Activated CD8-positive, alpha-beta T cell treated with anti-CD3 and anti-CD28 coated beads, Interleukin-2, amount 10 ng/mL, durations not matched to agents 7 days and 5 days (primary cell): ENCODE measurements around the gene MRPL16. TPM values are rescaled to one million over a fixed set of nuclear protein-coding genes. Genes with fewer than 3 reads are reported as not detected.

ENCODE experiments used
- ATAC-seq: fragments of 150-1000 bp; cut with Tn5 transposase; one replicate; pipeline ENCODE4 v1.10.0; 2021; ENCODE audit warnings: moderate library complexity
- CTCF ChIA-PET: fragments of 350-600 bp; sonication (Branson Sonifier 250); formaldehyde crosslinking; loops from one replicate; lab custom pipeline; 2021; ENCODE audit warnings: antibody characterized with exemption; lab: Charles Lee
- POLR2A ChIA-PET: fragments of 350-600 bp; sonication (Branson Sonifier 250); formaldehyde crosslinking; loops from one replicate; lab custom pipeline; 2021; ENCODE audit warnings: antibody characterized with exemption; lab: Charles Lee
- DNase-seq: peaks from one replicate; pipeline ENCODE4 v3.0.0-alpha.2; 2020
- H3K27ac Mint-ChIP-seq: one replicate; pipeline ENCODE4 v1.8.0; 2021; ENCODE audit warnings: mild to moderate bottlenecking, mixed read lengths
- H3K27me3 Mint-ChIP-seq: one replicate; pipeline ENCODE4 v1.8.0; 2021; ENCODE audit warnings: low read depth, mixed read lengths
- H3K36me3 Mint-ChIP-seq: one replicate; pipeline ENCODE4 v1.8.0; 2021; ENCODE audit warnings: low read depth, mixed read lengths
- H3K4me1 Mint-ChIP-seq: one replicate; pipeline ENCODE4 v1.8.0; 2021; ENCODE audit warnings: low read depth, mixed read lengths
- H3K4me3 Mint-ChIP-seq: one replicate; pipeline ENCODE4 v1.8.0; 2021; ENCODE audit warnings: mild to moderate bottlenecking, mixed read lengths
- H3K9me3 Mint-ChIP-seq: one replicate; pipeline ENCODE4 v1.8.0; 2022; ENCODE audit warnings: mixed read lengths; ENCODE audit not compliant: insufficient read depth
- total RNA-seq, 2 experiments: library from RNA; stranded (reverse); gene quantifications; one replicate each; pipeline ENCODE4 v1.2.3, GENCODE V29; 2021

The MRPL16 gene
- total RNA-seq, 2 experiments from 2014 or later = 85.7 to 86.0 TPM

DNA sequence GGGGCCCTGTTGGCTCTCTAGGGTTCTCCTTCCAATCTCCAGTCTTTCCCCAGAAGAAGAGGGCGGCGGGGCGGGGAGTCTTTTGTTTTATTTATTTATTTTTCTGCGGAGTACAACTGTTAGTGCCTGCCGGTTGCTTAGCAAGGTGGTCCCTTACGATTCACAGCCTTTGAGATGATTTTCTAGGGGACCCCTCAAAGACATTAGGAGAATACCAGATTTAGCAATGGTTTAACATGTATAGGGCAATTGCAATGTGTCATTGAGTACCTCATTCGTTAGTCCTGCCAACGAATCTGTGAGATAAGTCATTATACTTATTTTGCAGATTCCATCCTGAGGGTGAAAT lies 307 bp upstream of the MRPL16 start:
- Mint-ChIP-seq H3K4me1 (peaks cover 52% of the 10 kb centered on the region), H3K36me3 (peaks cover 35% of the 10 kb centered on the region), H3K9me3 (no peaks in the 10 kb centered on the region), H3K27me3 (no peaks in the 10 kb centered on the region), H3K27ac (peak overlapping the region; percentile 94), H3K4me3 (peak overlapping the region; percentile 93)
- ATAC-seq (no peak), DNase-seq (no peak)
- ChIA-PET POLR2A (interaction anchor here (1.1 to 1.4 kb wide), 2 partner anchors 44 to 142 kb away, joined by 3 to 6 read pairs; partner anchors contain the start of gene PATL1), CTCF (interaction anchor here (0.7 to 4.4 kb wide), 9 partner anchors 10 to 196 kb away, joined by 3 to 55 read pairs (median 3); partner anchors contain the start of genes PATL1 and STX3)

DNA sequence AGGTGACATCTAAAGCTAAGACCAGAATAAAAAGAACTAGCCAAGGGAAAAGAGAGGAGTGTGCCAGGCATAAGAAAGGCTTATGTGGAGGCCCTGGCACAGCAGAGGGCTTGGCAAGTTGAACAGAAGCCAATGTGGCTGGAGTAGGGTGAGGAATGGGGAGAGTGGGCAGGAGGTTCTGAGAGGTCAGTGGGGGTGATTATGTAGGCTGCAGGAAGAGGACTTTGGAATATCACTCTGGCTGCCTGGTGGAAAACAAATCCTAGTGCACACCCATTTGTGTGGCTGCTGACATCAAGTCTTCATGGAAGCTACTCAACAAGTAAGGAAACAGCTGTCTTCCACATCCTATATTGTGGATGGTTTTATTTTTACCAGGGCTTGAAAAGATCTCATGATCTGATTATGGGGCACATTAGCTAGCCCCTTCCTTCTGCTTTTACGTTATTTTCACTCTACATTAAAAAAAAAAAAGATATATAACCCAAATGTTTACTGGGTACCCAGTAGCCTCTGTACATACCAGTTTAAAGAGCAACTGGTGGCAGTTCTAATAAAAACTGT lies 3.4 kb downstream of the MRPL16 start:
- ChIA-PET CTCF (interaction anchor here (4.4 kb wide), 1 partner anchor 53 kb away, joined by 55 read pairs; the partner anchor contains the start of gene STX3), POLR2A (no interaction called here)
- Mint-ChIP-seq H3K4me1 (peaks cover 37% of the 10 kb centered on the region), H3K4me3 (no peak overlapping the region), H3K9me3 (no peaks in the 10 kb centered on the region), H3K27ac (peak overlapping the region; percentile 27), H3K36me3 (peaks cover 55% of the 10 kb centered on the region), H3K27me3 (no peaks in the 10 kb centered on the region)
- ATAC-seq (no peak), DNase-seq (no peak)

DNA sequence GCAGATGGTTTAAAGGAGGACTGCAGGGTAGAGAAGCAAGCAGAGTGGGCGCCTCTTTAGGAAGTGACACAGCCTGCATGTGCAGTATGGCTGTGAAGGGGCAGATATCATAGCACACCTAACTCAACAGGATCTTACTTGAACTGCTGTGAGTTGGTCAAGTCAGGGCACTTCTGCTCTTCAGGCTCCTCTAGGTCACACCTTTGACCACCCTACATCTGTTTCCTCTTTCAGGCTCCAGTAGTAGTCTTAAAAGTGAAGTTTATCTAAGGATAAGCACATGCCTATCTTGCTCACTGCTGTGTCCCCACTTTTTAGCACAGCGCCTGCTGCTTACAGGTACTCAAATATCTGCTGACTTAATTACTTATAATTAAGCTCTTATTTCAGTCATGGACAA lies 6.5 kb downstream of the MRPL16 start:
- no peak overlapping the region for H3K27ac Mint-ChIP-seq
- POLR2A ChIA-PET = interaction anchor here (0.8 kb wide), 1 partner anchor 135 kb away, joined by 3 read pairs; the partner anchor contains the start of gene PATL1
- peaks cover 40% of the 10 kb centered on the region for H3K4me1 Mint-ChIP-seq
- H3K9me3 Mint-ChIP-seq = no peaks in the 10 kb centered on the region
- H3K27me3 Mint-ChIP-seq = no peaks in the 10 kb centered on the region
- DNase-seq (no peak), ATAC-seq (no peak)
- CTCF ChIA-PET = interaction anchor here (2.8 kb wide), 1 partner anchor 51 kb away, joined by 21 read pairs; no protein-coding TSS in a partner anchor
- peaks cover 69% of the 10 kb centered on the region for H3K36me3 Mint-ChIP-seq
- no peak overlapping the region for H3K4me3 Mint-ChIP-seq

DNA sequence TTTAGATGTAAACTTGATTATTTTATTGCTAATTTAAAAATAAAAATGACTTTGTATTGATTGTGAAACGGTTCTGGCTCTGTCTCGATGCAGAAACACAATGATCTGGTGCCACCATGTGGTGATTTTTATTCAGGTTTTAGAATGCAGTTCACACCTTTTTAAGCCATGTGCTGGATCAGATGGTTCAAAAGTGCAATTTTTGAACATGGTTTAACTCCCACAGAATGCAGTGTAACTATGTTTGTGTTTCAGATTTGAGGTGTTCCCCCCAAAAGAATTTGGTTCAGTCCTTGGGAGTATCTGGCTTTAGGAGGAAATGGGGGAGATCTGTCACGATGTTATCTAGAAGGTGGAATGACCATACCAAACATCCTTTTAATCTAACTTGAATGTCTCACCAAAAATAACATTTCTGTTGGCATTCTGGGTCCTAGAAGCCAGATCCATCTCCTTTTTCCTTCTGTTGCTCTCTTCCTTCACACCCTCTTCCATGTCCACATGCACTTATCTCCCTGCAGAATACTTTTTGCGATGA lies 7.9 kb downstream of the MRPL16 start:
- Mint-ChIP-seq H3K4me3 (no peak overlapping the region), H3K27ac (no peak overlapping the region), H3K4me1 (peaks cover 32% of the 10 kb centered on the region), H3K9me3 (no peaks in the 10 kb centered on the region), H3K36me3 (peaks cover 67% of the 10 kb centered on the region), H3K27me3 (no peaks in the 10 kb centered on the region)
- peak; percentile 74 for ATAC-seq
- ChIA-PET CTCF (interaction anchor here (1.4 to 6.4 kb wide), 6 partner anchors 8 to 133 kb away, joined by 8 to 146 read pairs (median 16); partner anchors contain the start of genes MRPL16, PATL1 and STX3), POLR2A (interaction anchor here (1.4 to 1.7 kb wide), 2 partner anchors 46 to 48 kb away, joined by 6 to 8 read pairs; no protein-coding TSS in a partner anchor)
- DNase-seq = peak; percentile 75

DNA sequence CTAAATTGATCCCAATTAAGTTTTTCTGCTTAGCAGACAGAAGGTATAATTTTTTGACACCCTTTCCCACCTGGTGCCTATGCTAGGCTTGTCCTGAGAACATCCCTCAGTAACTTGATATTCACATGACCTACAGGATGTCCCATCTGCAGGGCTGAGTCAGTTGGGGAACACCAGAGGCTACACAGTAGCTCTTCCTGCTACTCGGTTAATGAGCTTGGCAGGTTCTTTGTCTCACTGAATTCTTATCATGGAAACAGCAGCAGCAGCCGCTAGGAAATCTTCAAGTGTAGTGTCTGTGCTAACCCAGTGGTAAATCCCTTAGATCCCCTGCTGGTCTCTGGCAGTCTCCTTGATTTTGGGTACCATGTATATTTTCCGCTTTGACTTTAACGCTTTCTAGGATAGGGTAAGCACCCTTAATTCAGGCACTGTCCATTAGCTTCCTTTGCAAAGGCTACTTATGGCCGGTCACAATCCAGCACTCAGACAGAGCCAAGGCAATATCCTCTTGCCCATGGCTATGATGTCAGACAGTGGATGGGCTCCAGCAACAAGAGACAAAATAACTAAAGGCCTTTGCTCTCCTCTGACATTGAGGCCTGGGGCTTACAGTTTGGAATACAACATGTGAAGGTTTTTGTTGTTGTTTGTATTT lies 8.5 kb downstream of the MRPL16 start:
- CTCF ChIA-PET = interaction anchor here (0.7 to 6.4 kb wide), 16 partner anchors 9 to 265 kb away, joined by 3 to 146 read pairs (median 8); partner anchors contain the start of genes MRPL16, PATL1 and STX3
- no peak for DNase-seq
- Mint-ChIP-seq H3K9me3 (no peaks in the 10 kb centered on the region), H3K36me3 (peaks cover 70% of the 10 kb centered on the region), H3K4me3 (no peak overlapping the region), H3K4me1 (peaks cover 28% of the 10 kb centered on the region), H3K27ac (peak overlapping the region; percentile 69), H3K27me3 (no peaks in the 10 kb centered on the region)
- ATAC-seq = peak; percentile 24
- POLR2A ChIA-PET = interaction anchor here (0.6 to 1.7 kb wide), 5 partner anchors 7 to 134 kb away, joined by 3 to 8 read pairs (median 4); partner anchors contain the start of gene PATL1

DNA sequence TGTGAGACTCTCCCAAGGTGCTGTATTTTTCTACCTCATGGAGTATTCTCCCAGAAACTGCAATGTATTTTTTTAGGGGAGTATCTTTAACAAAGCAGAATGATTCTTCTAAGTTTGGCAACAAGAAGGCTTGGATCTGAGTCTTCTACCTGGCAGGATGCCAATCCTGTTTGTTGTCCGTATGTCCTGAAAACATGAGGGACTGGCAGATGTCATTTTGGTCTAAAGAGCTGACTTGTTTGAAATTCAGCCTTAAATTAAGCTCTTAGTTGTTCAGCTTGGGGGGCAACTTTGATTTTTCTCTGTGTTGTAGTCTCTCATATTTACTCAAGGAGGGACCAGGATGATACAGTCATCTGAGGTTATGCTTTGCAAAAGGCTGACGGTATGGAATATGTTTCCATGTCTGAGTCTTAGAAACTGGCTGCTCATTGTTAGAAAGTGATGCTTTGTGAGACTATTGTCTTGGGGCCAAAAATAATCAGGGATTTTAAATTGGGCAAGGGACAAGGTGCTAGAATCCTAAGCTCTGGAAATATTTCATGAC lies 9.3 kb downstream of the MRPL16 start:
- Mint-ChIP-seq H3K36me3 (peaks cover 67% of the 10 kb centered on the region), H3K27ac (peak overlapping the region; percentile 80), H3K9me3 (no peaks in the 10 kb centered on the region), H3K27me3 (no peaks in the 10 kb centered on the region), H3K4me3 (no peak overlapping the region), H3K4me1 (peaks cover 26% of the 10 kb centered on the region)
- POLR2A ChIA-PET = interaction anchor here (1.1 to 1.7 kb wide), 4 partner anchors 45 to 133 kb away, joined by 3 to 8 read pairs (median 5); partner anchors contain the start of gene PATL1
- CTCF ChIA-PET = interaction anchor here (0.7 to 6.4 kb wide), 16 partner anchors 8 to 264 kb away, joined by 3 to 146 read pairs (median 8); partner anchors contain the start of genes MRPL16, PATL1 and STX3
- ATAC-seq (no peak), DNase-seq (no peak)

DNA sequence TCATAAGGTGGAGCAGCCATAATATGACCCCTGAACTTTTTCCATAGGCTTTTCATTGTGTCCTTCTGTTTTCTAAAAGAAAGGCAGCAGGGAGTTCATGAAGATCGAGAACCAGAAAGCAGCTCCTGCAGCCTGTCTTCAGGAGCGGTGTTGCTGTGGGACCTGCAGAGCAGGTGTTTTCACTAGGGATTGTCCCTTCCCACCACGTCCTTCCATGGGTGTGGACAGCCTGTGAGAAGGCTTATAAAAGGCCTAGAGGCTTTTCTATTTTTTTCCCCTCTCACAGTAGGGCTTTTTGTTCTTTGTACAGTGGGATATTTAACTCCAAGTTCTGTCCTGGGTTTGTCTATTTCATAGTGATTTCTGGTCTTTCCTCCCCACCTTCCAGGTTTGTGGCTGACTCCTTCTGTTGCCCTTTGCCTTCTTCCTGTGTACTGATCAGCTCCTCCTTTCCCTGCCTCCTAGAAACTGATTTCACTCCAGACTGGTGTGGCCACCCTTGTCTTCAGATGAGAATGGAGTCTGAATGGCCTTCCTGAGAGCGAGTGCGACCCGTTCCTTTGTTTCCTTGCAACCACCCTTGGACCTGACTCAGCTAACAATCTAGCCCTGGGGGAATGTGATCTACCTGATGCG lies 10.1 kb downstream of the MRPL16 start:
- Mint-ChIP-seq H3K4me1 (peaks cover 26% of the 10 kb centered on the region), H3K9me3 (no peaks in the 10 kb centered on the region), H3K36me3 (peaks cover 72% of the 10 kb centered on the region), H3K27me3 (no peaks in the 10 kb centered on the region), H3K27ac (peak overlapping the region; percentile 80), H3K4me3 (no peak overlapping the region)
- POLR2A ChIA-PET = interaction anchor here (1.4 to 1.7 kb wide), 2 partner anchors 44 to 48 kb away, joined by 4 to 8 read pairs; no protein-coding TSS in a partner anchor
- ATAC-seq (no peak), DNase-seq (no peak)
- CTCF ChIA-PET = interaction anchor here (1.2 to 6.4 kb wide), 10 partner anchors 10 to 263 kb away, joined by 3 to 146 read pairs (median 9); partner anchors contain the start of genes MRPL16, PATL1 and STX3

DNA sequence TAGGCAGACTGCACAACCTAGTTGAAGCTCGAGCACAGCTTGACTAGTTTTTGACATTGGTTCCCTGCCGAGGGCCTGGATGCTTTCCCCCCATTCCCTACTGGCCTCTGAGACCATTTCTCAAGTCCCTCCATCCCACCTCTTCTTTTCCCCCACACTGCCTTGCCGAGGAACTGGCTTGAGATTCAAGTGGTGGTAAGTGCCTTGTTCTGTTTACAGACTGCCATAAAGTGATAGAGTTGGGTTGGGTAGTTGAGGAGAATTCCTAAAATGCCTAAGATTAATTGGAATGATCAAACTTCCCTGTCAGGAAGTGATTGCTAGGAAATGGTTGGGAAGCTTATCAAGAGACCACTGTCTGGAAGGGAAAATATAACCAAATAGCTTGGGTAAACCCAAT lies 16.2 kb downstream of the MRPL16 start:
- DNase-seq = no peak
- no peaks in the 10 kb centered on the region for H3K9me3 Mint-ChIP-seq
- H3K27me3 Mint-ChIP-seq = no peaks in the 10 kb centered on the region
- H3K4me3 Mint-ChIP-seq = no peak overlapping the region
- H3K27ac Mint-ChIP-seq = no peak overlapping the region
- ATAC-seq = no peak
- ChIA-PET POLR2A (no interaction called here), CTCF (interaction anchor here (1.6 kb wide), 1 partner anchor 40 kb away, joined by 5 read pairs; the partner anchor contains the start of gene STX3)
- peaks cover 76% of the 10 kb centered on the region for H3K36me3 Mint-ChIP-seq
- H3K4me1 Mint-ChIP-seq = no peaks in the 10 kb centered on the region

DNA sequence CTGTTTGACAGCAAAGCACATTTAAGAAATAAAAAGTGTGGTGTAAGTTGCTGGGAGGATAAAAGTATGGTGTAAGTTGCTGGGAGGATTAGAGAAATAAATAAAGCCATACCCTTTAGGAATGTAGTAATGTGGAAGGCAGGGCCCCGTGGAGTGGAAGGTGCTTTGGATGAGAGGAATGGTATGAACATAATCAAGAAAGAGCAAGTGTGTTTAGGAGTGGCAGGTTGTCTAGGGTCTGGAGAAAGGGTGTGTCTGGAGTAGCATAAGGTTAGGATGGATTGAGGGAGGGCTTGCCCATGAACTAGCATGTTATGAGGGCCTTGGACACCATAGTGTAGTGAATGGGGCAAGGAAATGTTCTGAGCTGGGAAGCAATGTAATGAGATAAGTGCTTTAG lies 18.1 kb downstream of the MRPL16 start:
- Mint-ChIP-seq H3K4me1 (peaks cover 8% of the 10 kb centered on the region), H3K36me3 (peaks cover 91% of the 10 kb centered on the region), H3K27me3 (no peaks in the 10 kb centered on the region), H3K4me3 (no peak overlapping the region), H3K27ac (peak overlapping the region; percentile 7), H3K9me3 (no peaks in the 10 kb centered on the region)
- CTCF ChIA-PET = interaction anchor here (1.2 to 1.4 kb wide), 2 partner anchors 25 to 38 kb away, joined by 3 to 4 read pairs; no protein-coding TSS in a partner anchor
- ATAC-seq = no peak
- no peak for DNase-seq
- POLR2A ChIA-PET = no interaction called here

DNA sequence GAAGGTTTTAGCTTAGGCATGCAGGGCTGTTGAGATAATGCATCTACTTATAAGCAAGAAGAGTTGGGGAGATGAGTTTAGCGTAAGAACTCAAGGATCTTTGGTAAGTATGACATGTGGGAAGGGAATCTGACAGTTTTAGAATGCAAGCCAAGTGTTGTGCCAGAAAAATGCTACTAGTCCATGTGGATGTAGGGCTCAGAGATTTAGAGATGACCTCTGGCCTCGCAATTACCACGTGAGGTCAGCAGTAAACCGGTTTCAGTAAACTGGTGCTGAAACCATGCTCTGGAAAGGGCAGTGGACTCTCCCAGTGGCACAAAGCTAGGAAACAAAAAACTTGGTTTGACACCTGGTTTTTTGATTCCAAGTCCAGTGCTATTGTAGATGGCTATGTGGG lies 18.9 kb downstream of the MRPL16 start:
- DNase-seq (no peak), ATAC-seq (no peak)
- no peaks in the 10 kb centered on the region for H3K27me3 Mint-ChIP-seq
- no peak overlapping the region for H3K4me3 Mint-ChIP-seq
- CTCF ChIA-PET = interaction anchor here (1.4 kb wide), 1 partner anchor 37 kb away, joined by 3 read pairs; no protein-coding TSS in a partner anchor
- H3K27ac Mint-ChIP-seq = no peak overlapping the region
- H3K9me3 Mint-ChIP-seq = no peaks in the 10 kb centered on the region
- peaks cover 94% of the 10 kb centered on the region for H3K36me3 Mint-ChIP-seq
- POLR2A ChIA-PET = no interaction called here
- H3K4me1 Mint-ChIP-seq = peaks cover 16% of the 10 kb centered on the region
